Measurements from ENCODE around the gene MT1M. TPM values are rescaled to one million over a fixed set of nuclear protein-coding genes. Genes with fewer than 3 reads are reported as not detected.
"Not testable (repeated sequence)": the region's sequence is repeated elsewhere in the genome, so short reads cannot be mapped to it uniquely, and the experiment has no call there.

MT1M gene
- 2.0 TPM for total RNA-seq

- ATAC-seq = peak; percentile 54
Observed at GRCh38 chr16:56632156-56632847, at the start of gene MT1M. Gene MT1M, plus strand, starts transcription at chr16:56632659. Its CDS starts 73 bp downstream, at chr16:56632732.

- ATAC-seq = not testable (repeated sequence)
Observed at GRCh38 chr16:56582911-56583310, 49.5 kb upstream of the MT1M start.

DNA sequence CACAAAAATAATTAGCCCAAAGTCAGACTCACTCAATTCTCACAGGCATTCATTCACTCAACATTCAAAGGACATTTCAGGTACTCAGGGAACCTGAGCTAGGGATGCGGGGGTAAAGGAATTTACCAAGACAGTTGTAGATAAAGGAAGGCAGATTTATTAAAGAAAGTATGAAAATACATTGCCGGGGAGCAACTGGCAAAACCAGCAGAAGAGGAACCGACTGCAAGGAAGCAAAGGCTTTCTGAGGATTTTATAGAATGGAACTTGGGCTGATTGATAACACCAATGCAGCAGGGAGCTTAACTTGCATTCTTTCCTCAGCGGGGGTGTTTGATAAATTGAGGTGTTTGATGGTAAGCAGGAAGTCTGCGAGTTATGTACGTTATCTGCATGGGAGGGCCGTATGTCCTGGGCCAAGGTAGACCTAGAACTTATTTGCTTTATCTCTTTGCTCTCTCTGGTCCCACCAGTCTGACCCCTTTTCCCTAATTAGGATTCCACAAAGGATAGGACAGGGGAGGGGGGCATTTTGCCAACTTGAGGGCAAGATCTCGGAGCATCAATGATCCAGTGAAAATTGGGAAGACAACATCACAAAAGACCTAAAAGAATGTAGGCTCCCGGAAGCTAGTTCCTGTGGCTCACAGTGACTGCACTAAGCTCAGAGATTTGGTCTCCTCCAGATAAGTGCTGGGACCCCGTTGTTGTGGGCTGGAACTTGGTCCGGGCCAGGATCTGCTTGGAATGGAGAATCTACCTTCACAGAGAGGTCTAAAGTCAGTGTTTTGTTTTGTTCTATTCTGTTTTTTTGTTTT is 48.9 kb upstream of the MT1M start:
- ATAC-seq = no peak

DNA sequence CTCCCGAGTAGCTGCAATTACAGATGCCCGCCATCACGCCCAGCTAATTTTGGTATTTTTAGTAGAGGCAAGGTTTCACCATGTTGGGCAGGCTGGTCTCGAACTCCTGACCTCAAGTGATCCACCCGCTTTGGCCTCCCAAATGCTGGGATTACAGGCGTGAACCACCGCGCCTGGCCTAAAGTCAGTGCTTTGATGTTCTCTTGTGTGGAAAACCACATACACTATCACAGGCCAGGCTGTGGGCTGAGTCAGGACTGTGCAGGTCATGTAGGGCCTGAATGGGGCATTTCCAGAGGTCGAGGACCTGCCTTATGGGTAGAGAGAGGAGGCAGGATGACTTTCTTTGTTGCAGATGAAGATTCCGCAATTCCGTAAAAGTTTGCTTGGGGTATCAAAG is 48.2 kb upstream of the MT1M start:
- no peak for ATAC-seq

GRCh38 chr16:56588781-56589140 is 43.7 kb upstream of the MT1M start:
- ATAC-seq = no peak

GRCh38 chr16:56589141-56590039 is 43.1 kb upstream of the MT1M start, which contains the start of gene MT3:
Gene MT3, plus strand, starts transcription at chr16:56589528. Its CDS starts 63 bp downstream, at chr16:56589591.
- peak; percentile 27 for ATAC-seq

DNA sequence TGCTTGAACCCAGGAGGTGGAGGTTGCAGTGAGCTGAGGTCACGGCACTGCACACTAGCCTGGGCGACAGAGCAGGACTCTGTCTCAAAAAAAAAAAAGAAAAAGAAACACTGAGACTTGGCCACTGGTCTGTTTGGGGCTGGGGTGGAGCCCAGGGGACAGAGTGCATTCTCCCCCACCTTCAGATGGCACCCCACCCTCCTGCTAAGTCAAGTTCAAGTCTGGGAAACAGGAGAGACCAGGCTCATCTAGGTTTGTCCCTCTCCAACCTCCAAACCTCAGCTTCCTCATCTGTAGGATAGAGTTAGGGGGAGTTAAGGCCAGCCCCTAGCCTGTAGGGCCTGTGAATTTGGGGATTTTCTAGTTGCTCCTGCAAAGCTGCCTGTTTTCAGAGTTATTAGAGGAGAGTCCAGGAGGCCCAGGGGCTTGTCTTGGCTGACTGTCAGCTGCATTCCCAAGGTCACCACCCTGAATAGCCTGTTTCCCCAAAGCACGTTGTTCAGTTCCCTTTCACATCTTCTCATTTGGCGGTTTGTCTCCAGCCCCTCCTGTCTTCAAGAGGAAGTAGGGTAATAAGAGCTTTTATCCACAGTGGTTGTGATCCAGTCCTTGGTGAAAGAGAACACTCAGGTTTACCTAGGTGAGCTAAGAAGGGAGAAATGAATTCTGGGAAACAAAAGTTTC is 40.9 kb upstream of the MT1M start:
- no peak for ATAC-seq

DNA sequence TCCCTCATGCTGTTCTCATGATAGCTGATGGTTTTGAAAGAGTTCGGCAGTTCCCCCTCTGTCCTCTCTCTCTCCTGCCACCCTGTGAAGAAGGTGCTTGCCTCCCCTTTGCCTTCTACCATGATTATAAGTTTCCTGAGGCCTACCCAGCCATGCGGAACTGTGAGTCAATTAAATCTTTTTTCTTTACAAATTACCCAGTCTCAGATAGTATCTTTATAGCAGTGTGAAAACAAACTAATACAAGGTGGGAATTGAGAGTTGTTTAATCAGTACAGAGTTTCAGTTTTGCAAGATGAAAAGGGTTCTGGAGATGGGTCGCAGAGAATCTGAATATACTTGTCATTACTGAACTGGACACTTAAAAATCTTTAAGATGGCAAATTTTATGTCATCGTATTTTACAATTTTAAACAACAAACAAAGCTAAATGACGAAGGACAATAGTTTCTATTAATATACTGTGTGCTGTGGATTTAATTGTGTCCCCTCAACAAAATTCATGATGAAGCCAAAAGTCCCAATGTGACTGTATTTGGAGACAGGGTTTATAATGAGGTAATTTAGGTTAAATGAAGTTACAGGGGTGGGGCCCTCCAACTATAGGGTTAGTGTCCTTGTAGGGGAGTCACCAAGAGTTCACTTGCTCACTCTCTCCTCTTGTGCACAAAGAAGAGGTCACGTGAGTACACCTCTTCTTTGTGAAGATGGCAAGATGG is 38.7 kb upstream of the MT1M start:
- ATAC-seq = no peak

DNA sequence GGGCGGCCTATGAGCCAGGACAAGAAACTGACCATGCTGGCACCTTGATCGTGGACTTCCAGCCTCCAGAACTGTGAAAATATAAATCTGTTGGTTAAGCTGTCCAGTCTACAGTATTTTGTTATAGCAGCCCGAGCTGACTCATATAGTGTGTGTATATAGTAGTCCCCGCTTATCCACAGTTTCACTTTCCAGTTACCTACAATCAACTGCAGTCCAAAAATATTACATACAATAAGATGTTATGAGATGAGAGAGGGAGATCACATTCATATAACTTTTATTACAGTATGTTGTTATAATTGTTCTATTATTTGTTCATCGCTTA is 38.2 kb upstream of the MT1M start:
- no peak for ATAC-seq

DNA sequence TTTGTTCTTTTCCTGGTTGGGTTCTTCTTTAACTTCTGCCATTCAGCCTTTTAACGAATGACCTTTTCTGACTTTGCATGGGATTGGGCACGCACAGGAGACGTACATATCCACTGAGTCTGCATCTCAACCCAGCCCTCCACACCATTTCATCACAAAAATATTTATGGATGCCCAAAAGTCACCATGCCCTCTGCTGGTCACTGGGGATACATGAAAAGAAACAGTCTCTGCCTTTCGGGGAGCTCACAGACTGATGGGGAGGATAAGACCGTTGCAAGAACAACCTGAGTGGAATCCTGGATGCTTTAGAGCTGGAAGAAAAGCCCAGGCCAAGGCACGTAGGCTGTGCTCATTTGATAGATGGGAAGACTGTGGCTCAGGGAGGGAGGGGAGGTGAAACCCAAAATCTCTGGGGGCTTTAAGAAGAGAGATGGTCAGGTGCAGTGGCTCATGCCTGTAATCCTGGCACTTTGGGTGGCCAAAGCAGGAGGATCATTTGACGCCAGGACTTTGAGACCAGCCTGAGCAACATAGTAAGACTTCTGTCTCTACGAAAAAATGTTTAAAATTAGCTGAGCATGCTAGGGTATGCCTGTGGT is 32.0 kb upstream of the MT1M start:
- peak; percentile 63 for ATAC-seq

GRCh38 chr16:56601325-56601724 is 31.1 kb upstream of the MT1M start:
- no peak for ATAC-seq

GRCh38 chr16:56603589-56603988 is 28.9 kb upstream of the MT1M start:
- no peak for ATAC-seq

GRCh38 chr16:56604966-56605365 is 27.5 kb upstream of the MT1M start:
- no peak for ATAC-seq

DNA sequence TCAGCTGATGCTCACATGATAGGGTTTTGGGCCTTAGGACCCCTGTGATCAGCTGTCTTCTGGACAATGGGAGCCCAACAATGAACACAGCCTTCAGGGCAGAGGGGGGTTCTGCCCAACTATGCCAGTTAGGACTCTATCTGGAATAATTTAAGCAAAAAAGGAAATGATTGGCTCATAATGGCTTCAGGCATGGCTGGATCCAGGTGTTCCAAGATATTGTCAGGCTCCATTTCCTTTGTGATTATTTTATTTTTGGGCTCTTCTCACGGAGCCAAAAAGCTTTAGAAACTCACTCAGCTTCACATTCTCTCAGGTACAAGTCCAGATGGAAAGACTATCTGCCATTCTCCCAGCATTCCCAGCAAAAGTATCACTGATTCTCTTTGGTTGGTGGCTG is 27.0 kb upstream of the MT1M start:
- ATAC-seq = no peak

DNA sequence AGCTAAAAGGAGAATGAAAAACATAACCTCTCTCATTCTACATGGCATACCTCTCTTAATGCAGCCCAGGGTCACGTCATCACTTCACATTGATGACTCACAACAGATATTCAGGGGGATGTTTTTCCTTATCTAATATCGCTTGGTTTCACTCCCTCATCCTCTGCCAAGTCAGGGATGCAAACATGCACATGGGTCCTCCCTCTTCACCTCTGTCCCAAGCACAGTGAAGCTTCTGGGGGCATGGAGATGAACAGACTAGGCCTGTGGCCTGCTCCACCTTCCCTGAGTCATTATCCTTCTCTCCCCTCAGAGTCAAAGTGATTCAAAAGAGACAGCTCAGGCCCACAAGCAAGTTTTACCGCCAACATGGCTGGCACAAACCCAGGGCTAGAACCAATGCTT is 26.4 kb upstream of the MT1M start:
- no peak for ATAC-seq

DNA sequence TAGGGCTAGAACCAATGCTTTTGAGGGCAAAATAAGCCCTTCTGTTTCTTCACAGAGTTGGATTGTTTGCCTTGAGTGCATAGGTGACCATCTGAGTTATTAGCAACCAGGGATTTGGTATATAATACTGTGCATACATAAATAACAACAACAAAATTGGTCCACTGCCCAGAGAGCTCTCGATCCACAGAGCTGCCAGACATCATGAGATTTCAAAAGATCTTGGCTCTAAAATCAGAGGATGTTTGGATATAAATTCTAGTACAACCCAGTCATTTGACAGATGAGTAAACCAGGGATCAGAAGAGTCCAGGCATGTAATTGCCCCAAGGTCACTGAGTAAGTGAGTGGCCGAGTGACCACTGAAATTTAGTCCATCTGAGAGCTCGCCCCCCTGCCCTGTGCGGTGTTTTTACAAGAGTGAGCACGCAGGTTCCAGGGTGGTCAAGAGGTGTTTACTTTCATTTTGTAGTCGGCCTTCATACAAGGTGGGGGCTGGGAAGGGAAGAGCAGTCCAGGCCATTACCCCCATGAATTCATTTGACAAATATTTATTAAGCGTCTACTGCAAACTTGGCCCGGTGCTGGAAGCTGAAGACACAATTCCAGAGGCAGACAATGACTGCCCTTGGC is 25.9 kb upstream of the MT1M start:
- ATAC-seq = no peak

- ATAC-seq = peak; percentile 65
Observed at GRCh38 chr16:56607109-56607618, 25.3 kb upstream of the MT1M start.

DNA sequence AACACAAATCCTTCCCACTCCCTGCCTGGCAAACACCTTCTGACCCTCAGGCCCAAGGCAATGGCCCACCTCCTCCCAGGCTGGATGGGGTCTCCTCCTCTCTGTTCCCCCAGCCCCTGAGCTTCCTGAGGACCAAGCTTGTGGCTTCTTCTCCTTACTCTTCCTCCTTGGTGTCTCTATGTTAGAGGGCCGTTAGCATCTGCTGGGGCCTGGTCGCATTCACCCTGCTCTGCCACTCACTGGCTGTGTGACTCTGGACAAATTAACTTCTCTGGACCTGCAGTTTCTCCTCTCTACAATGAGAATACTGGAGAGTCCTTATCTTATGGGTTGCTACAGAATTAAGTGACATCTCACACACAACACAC is 24.8 kb upstream of the MT1M start:
- ATAC-seq = no peak

DNA sequence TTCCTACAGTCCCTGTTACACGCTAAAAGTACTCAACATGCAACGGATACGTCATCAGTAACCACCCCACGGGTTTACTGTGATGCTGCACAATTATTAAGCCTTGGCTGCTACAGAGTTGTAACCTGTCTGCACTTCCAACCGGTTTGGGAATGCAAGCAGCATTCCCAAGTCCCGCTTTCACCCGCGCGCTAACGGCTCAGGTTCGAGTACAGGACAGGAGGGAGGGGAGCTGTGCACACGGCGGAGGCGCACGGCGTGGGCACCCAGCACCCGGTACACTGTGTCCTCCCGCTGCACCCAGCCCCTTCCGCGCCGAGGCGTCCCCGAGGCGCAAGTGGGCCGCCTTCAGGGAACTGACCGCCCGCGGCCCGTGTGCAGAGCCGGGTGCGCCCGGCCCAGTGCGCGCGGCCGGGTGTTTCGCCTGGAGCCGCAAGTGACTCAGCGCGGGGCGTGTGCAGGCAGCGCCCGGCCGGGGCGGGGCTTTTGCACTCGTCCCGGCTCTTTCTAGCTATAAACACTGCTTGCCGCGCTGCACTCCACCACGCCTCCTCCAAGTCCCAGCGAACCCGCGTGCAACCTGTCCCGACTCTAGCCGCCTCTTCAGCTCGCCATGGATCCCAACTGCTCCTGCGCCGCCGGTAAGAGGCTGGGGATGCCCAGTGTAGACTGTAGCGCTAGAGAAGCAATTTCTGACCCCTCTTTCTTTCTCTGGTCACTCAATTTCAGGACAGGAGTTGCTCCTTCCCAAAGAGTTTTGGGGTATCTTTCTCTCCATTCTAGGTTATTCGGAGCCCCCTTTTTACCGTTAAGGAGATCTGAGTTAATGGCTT is 24.2 kb upstream of the MT1M start, which contains the start of gene MT2A:
Gene MT2A (plus strand): TSS at position 542 of the 833 bp plus-strand sequence. CDS start 72 bp downstream, at position 614.
- ATAC-seq = peak; percentile 90
